Right cardiac atrium (tissue), 5 donors: ENCODE measurements around the gene ATP6V0B. TPM values are rescaled to one million over a fixed set of nuclear protein-coding genes. Genes with fewer than 3 reads are reported as not detected.

Source experiments
- ATAC-seq, 2 donors: fragments of 200-7000 bp; cut with Tn5 transposase; one replicate each; pipeline versions ENCODE4 v1.8.0 to v1.9.1; 2020; ENCODE audit warnings: moderate library complexity in 2 of 2, mild to moderate bottlenecking in 1 of 2
- DNase-seq, 3 donors: peaks; one replicate each; pipeline ENCODE4 v3.0.0-alpha.2; 2020
- H3K27ac ChIP-seq: one replicate; pipeline ENCODE4 v1.5.1; 2013; ENCODE audit warnings: mild to moderate bottlenecking, low read length, control low read depth, moderate library complexity
- H3K27me3 ChIP-seq: one replicate; pipeline ENCODE4 v1.6.1; 2013; ENCODE audit not compliant: control insufficient read depth, insufficient read depth
- H3K4me1 ChIP-seq: one replicate; pipeline ENCODE4 v1.6.1; 2013; ENCODE audit warnings: low read length; ENCODE audit not compliant: control insufficient read depth, insufficient read depth
- H3K4me3 ChIP-seq: one replicate; pipeline ENCODE4 v1.5.1; 2013; ENCODE audit warnings: low read length, control low read depth
- H3K9me3 ChIP-seq: one replicate; pipeline ENCODE4 v1.6.1; 2013; ENCODE audit warnings: low read length; ENCODE audit not compliant: control insufficient read depth
- WGBS: extraction: QIAGEN DNeasy Blood & Tissue Kit; methylation state at CpG from one replicate; pipeline ENCODE4 v1.1.7; 2013; 5-methylcytosine and 5-hydroxymethylcytosine counted together
- intact Hi-C, 4 donors: fragments of 100-400 bp; cut with DNase I; formaldehyde crosslinking; loops; one replicate each; pipeline versions ENCODE4 v1.11.0 to v1.14.0; 2022 to 2023
- polyA plus RNA-seq: library from polyadenylated mRNA; stranded (reverse); fragments of 200-250 nt; gene quantifications from one replicate; pipeline ENCODE4 v1.2.3, GENCODE V29; 2013
- total RNA-seq, 4 donors: library from RNA; stranded (reverse); fragmentation: NEBNext Ultra II Directional; extraction: Animal tissue kit (Norgen Biotek cat#: 25700); gene quantifications; one replicate each; pipeline ENCODE4 v1.2.1, GENCODE V29; 2021
- donor health status: healthy with polysubstance abuse.
- donor health status: DM: no; HTN: yes; CAD: no.
- donor health status: DM: no; HTN: no; CAD: no.
- donor health status: DM: no; HTN: yes; CAD: no; lungs with severe emphysema.
- donor health status: DM: yes; HTN: yes; CAD: no.

The ATP6V0B gene
- total and polyA plus RNA-seq, 5 donors, result 76.9 to 118 (median 110) TPM

DNA sequence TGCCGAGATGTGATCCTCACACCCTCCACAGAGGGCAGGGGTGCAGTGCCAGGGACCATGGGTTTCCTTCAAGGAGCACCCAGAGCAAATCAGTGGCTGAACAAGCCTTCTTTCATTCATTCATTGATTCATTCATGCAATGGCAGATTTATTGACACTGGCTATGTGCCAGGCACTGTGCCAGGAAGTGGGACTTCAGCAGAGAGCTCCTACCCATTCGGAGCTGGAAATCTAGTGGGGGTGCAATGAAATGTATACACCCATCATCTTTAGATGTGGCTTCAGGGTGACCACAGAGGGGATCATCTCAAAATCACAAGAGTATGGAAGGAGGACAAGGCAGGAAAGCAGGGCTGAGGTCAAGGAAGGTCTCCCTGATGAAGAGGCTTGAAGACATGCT is 37.6 kb downstream of the ATP6V0B start:
- ATAC-seq, result no peak
- Histone ChIP-seq H3K4me1 (no peaks in the 10 kb centered on the region), H3K27me3 (no peaks in the 10 kb centered on the region), H3K9me3 (no peaks in the 10 kb centered on the region), H3K4me3 (no peak overlapping the region), H3K27ac (no peak overlapping the region)
- intact Hi-C loops, result no loop called here
- 71% methylated on average over 2 of the region's 2 CpGs for WGBS
- DNase-seq, result no peak

DNA sequence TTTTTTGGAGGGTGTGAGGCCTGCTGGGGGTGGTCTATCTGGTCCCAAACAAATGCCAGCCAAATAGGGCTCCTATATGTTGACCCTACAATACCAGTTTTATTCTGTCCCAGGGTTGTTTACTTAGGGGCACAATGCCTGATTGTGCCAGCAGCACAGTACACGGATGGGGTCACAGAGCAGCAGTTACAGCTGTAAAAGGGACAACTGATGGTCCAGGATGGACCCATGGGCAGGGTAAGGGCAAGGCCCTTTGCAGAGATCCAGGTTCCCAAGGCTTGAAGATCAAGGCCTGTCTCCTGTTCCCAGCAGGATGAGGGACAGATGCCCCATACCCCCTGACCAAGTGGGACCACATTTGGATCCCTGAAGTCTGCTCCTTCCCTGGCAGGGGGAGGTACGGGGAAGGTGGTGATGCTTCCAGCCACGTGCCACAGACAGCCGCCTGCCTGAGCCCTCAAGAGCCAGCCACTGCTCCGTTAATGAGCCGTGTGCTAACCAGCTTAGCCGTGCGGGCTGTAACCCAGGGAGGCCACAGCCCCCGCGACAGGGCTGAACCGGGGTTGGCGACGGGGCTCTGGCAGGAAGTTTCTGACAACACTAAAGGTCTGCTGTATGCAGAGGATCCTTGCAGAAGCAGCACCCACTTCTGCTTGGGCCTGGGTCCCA is 38.3 kb downstream of the ATP6V0B start:
- intact Hi-C loops, result no loop called here
- DNase-seq, result peak in 1 of 3 donors; percentile 17
- 69% methylated on average over 13 of the region's 13 CpGs for WGBS

DNA sequence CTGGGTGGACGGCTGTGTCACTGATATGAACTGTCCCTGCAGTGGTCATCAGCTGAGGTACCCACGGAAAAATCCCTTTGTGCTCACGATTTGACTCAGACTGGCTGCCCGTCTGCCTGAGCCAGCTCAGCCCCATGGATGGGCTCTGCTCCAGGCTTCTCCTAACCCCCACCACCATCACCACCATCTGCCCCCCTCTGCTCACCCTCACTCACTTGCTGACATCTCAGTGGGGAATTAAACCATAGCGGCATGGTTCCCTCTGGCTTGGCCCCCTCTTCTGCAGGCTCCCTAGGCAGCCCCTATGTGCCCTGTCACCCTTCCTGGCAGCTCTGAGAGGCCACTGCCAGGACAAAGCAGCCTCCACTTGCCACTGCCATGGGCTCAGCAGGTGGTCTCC is 39.2 kb downstream of the ATP6V0B start:
- 64% methylated on average over 5 of the region's 5 CpGs for WGBS
- DNase-seq, result peak in 2 of 3 donors; percentile 28 to 30
- no peaks in the 10 kb centered on the region for H3K9me3 ChIP-seq
- intact Hi-C loops, result no loop called here
- no peaks in the 10 kb centered on the region for H3K4me1 ChIP-seq
- no peak overlapping the region for H3K4me3 ChIP-seq
- no peak for ATAC-seq
- no peak overlapping the region for H3K27ac ChIP-seq
- H3K27me3 ChIP-seq, result no peaks in the 10 kb centered on the region

More for the DNA sequence above, 38.3 kb downstream of the ATP6V0B start:
- Histone ChIP-seq H3K27ac (no peak overlapping the region), H3K4me3 (no peak overlapping the region), H3K27me3 (no peaks in the 10 kb centered on the region), H3K9me3 (no peaks in the 10 kb centered on the region), H3K4me1 (no peaks in the 10 kb centered on the region)
- ATAC-seq, result no peak

DNA sequence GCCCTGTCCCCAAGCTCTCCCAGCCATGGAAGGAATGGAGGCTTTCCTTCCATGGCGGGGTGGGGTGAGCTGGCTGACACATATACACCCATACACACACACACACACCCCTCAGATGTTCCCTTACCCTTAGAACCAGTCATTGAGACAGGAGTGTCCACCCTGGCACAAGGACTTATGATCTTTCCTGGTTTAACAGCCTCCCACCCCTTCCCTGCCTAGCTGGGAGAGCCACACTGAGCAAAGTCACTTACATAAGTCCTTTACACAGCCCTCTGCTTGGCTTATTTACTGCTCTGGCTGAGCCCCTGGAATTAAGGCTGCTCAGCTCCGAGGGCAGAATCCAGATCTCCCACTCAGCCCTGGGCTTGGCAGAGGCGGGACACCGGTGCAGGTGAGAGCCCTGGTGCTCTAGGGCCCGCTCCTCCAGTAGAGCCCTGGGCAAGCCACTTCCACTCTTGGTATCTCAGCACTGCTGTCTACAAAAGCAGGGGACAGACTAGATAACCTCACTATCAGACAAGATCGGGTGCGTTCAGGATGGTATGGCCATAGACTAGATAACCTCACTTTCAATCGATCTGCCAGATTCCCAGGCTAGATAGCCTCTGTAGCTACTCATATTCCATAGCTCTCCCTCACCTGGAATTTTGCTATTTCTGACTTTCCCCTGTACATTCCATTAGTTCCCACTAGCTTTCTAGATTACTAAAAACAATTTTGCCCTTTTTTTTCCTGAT is 39.8 kb downstream of the ATP6V0B start:
- H3K27ac ChIP-seq, result no peak overlapping the region
- H3K4me1 ChIP-seq, result no peaks in the 10 kb centered on the region
- DNase-seq (peak in 2 of 3 donors; percentile 3 to 15), ATAC-seq (no peak)
- no peaks in the 10 kb centered on the region for H3K9me3 ChIP-seq
- H3K27me3 ChIP-seq, result no peaks in the 10 kb centered on the region
- no peak overlapping the region for H3K4me3 ChIP-seq
- WGBS, result 64% methylated on average over 8 of the region's 8 CpGs
- intact Hi-C loops, result no loop called here

DNA sequence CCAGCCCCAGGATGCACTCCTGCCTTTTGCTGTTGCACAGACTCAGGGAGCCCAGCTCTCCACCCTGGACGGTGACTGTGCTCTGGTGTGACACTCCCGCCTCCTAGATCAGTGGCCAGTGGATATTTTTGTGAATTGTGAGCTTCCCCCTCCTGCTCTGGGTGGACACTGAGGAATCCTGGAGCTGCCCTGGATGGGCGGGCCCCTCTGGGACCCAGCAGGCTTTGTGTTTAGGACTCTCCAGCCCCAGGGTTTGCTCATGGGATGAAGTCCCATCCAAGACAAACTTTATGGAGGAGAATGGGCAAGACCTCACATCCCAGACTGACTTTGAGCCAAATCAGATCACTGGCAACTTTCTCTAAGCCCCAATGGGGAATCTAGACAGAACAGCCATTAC is 40.4 kb downstream of the ATP6V0B start:
- DNase-seq (peak; percentile 71 to 85 (median 82)), ATAC-seq (peak; percentile 74 to 93)
- H3K27me3 ChIP-seq, result no peaks in the 10 kb centered on the region
- no peak overlapping the region for H3K4me3 ChIP-seq
- H3K27ac ChIP-seq, result no peak overlapping the region
- H3K9me3 ChIP-seq, result no peaks in the 10 kb centered on the region
- no peaks in the 10 kb centered on the region for H3K4me1 ChIP-seq
- WGBS, result 37% methylated on average over 3 of the region's 3 CpGs
- intact Hi-C loops, result no loop called here

DNA sequence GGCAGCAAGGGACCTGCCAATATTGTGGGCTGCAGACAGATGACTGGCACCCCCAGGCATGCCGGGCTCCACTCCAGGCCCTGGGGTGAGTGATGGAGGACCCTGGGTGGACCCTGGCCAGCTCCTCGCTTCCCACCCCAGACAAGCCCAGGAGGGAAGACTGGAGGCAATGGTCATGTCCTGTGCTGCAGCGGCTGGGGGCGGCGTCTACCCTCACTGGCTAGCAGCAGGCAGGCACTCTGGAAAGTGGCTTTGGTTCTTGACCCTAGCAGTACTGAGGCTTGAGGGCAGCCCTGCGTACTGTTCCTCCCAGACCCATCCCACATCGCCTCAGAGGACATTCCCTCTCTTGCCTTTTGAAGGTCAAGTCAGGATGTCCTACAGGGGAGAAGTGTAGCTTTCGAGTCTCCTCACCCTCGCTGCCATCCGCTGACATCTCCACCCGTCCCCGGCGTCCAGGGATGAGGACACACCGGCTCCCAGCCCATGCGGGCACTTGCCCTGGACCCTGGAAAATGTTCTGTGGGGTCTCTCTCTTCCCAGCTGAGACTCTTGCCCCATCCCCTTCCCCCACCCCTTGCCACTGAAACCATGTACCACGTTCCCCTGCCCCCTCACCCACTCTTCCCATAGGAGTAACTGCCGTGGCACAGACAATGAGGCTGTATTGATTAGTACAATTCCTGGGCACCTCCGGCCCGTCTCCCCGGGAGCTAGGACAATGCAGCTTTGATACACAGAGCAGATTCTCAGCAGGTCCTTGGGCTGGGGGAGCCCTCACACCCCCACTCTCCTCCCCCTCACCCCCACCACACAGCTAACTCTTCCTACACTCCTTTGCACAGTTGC is 41.5 kb downstream of the ATP6V0B start:
- intact Hi-C loops, result no loop called here
- Histone ChIP-seq H3K9me3 (no peaks in the 10 kb centered on the region), H3K4me3 (no peak overlapping the region), H3K27ac (no peak overlapping the region), H3K4me1 (no peaks in the 10 kb centered on the region), H3K27me3 (no peaks in the 10 kb centered on the region)
- no peak for ATAC-seq
- WGBS, result 87% methylated on average over 20 of the region's 20 CpGs
- DNase-seq, result no peak

DNA sequence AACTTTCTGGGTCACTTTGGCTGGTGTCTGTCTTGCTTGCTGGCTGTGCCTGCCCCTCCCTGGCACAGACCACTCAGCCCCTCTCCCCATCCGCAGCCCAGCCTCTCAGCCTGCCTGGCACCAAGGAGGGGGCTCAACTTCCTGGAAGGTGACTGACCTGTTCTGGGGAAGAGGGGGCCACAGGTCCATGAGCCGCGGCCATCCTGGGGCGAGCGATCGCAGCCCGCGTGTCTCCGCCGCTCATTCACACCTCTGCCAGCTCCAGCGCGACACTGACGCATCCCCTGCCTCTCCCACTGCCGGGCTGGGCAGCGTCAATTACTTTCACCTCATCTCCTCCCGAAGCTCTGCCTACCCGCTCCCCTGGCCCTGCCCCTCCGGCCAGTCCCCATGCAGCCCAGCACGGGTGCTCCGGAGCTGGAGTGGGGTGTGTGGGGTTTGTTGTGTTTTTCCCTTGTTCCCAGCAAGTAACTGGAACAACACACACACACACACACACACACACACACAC is 42.2 kb downstream of the ATP6V0B start:
- no peak for ATAC-seq
- intact Hi-C loops, result no loop called here
- Histone ChIP-seq H3K4me1 (no peaks in the 10 kb centered on the region), H3K4me3 (no peak overlapping the region), H3K27me3 (no peaks in the 10 kb centered on the region), H3K27ac (no peak overlapping the region), H3K9me3 (no peaks in the 10 kb centered on the region)
- 78% methylated on average over 20 of the region's 20 CpGs for WGBS
- DNase-seq, result no peak

DNA sequence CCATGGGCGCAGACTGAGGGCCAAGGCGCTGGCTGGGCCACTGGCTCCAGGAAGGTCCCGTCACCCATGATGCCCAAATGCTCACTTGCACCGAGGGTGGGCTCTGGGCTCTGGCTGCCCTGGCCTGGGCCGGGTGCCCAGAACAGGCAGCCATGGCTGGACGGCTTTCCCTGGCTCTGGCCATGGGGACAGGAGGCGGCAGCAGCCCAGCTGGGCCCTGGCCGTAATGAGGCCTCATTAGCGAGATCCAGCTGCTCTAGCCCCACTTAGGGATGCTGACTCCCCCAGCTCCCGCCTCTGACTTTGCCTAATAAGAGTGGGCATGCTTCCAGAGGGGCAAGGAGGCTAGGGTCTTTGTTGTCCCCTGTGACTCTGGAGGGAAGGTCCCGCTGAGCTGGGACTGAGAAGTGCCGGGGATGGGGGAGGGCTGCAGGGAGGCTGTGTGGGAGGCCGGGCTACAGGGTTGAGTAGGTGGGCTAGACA is 44.7 kb downstream of the ATP6V0B start:
- Histone ChIP-seq H3K4me1 (no peaks in the 10 kb centered on the region), H3K27ac (no peak overlapping the region), H3K9me3 (no peaks in the 10 kb centered on the region), H3K27me3 (no peaks in the 10 kb centered on the region), H3K4me3 (no peak overlapping the region)
- intact Hi-C loops, result no loop called here
- DNase-seq, result peak in 1 of 3 donors; percentile 65
- WGBS, result 72% methylated on average over 13 of the region's 13 CpGs
- ATAC-seq, result no peak

DNA sequence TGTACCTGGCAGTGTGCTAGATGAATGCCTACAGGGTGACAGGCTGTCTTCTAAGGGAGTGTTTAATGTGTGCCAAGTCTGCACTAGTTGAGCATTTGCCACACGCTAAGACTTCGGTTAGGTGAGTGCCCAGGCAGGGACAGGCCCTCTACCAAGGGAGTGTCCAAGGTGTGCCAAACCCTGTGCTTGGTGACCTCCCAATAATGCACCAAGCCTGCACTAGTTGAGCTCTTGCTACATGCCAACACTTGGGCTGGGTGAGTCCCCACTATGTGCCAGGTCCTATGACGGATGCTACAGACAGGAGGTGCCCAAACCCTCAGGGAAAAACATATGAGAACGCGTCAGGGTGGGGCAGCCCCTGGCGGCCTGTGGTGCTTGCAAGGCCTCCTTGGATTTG is 45.7 kb downstream of the ATP6V0B start:
- ATAC-seq (no peak), DNase-seq (no peak)
- intact Hi-C loops, result no loop called here
- Histone ChIP-seq H3K9me3 (no peaks in the 10 kb centered on the region), H3K27ac (no peak overlapping the region), H3K4me3 (no peak overlapping the region), H3K27me3 (no peaks in the 10 kb centered on the region), H3K4me1 (no peaks in the 10 kb centered on the region)
- WGBS, result 79% methylated on average over 6 of the region's 6 CpGs

DNA sequence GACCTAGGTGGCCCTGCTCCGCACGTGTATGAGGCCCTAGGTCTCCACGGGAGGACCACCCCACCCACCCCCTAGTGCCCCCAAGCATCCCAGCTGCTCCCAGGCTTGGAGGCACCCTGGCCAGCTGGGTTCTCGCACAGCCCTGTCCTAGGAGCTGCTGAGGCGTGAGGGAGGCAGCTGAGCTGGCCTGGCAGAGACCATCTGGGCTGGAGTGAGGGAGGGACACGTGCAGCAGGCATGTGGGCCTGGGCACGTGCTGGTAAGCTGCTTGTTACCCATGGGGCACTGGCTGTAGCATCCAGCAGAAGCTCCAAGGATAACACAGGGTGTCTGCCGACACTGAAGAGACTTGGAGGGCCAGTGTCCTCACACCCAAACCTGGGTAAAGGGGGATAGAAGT is 46.4 kb downstream of the ATP6V0B start:
- Histone ChIP-seq H3K27ac (no peak overlapping the region), H3K9me3 (no peaks in the 10 kb centered on the region), H3K4me3 (no peak overlapping the region), H3K27me3 (no peaks in the 10 kb centered on the region), H3K4me1 (no peaks in the 10 kb centered on the region)
- no peak for ATAC-seq
- no peak for DNase-seq
- 90% methylated on average over 8 of the region's 8 CpGs for WGBS
- intact Hi-C loops, result no loop called here
